Measurements from ENCODE around the gene NVL.
A peak's percentile ranks its signal among the peaks of the same experiment; 100 is the strongest.

The NVL gene

DNA sequence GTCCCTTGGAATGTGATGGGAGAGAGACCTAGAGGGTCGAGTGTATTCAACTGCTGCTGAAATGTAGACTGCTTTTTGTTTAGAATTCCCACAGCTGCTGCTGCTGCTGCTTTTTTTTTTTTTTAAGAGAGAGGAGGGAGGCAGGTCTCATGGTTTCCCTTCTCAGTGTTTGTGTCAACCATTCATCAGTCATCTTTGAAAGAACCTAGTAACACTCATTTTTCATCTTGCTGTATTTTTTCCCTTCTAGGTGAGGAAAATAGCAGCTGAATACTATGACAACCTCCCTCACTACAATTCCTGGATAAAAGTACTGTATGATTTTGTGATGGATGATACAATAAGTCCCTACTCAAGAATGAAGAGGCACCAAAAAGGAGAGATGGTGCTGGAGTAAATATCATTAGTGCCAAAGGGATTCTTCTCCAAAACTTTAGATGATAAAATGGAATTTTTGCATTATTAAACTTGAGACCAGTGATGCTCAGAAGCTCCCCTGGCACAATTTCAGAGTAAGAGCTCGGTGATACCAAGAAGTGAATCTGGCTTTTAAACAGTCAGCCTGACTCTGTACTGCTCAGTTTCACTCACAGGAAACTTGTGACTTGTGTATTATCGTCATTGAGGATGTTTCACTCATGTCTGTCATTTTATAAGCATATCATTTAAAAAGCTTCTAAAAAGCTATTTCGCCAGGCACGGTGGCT is 137.7 kb downstream of the NVL start:
- no peak for DNase-seq

- no peak for DNase-seq
Observed at GRCh38 chr1:224189561-224189960, 140.4 kb downstream of the NVL start.

GRCh38 chr1:224188286-224188685 is 141.7 kb downstream of the NVL start:
- no peak for DNase-seq

GRCh38 chr1:224185208-224185607 is 144.8 kb downstream of the NVL start:
- DNase-seq: no peak

DNA sequence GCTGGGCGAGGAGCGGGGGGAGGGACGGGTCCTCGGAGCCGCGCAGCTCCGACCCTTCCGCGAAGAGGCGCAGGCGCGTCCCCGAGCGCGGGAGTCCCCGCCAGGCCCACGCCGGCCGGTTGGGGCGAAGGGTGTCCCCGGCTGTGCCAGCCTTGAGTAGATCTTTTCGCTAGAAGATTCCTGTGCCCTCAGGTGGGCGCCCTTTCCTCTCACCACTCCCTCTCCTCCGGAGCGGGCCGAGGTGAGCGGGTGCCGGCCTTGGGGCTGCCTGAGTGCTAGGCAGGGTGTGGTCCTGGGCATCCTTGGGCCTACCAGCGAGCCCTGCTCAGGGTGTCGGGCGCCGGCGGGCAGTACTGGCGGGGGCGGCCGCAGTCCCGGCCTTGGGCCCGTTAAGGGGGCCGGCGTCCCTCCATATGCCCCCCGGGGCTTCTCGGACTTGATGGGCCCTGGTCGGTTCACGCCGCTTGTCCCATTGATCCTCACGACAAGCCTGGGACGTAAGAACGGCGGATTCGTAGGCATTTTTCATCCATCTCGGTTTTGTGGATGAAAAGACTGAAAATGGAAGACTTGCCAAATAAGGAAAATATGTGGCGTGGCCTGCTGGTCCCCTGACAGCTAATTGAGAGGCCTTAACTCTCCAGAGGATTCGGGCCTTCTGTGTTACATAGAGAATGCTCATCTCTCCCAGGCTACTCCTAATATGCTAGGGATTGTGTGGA is 146.2 kb downstream of the NVL start:
- DNase-seq: peak; percentile 16

GRCh38 chr1:224182866-224183590 is 146.9 kb downstream of the NVL start, which contains the start of gene DEGS1:
Gene DEGS1, plus strand, starts transcription at chr1:224183240. Its CDS starts 97 bp downstream, at chr1:224183337.
- peak; percentile 68 for DNase-seq

DNA sequence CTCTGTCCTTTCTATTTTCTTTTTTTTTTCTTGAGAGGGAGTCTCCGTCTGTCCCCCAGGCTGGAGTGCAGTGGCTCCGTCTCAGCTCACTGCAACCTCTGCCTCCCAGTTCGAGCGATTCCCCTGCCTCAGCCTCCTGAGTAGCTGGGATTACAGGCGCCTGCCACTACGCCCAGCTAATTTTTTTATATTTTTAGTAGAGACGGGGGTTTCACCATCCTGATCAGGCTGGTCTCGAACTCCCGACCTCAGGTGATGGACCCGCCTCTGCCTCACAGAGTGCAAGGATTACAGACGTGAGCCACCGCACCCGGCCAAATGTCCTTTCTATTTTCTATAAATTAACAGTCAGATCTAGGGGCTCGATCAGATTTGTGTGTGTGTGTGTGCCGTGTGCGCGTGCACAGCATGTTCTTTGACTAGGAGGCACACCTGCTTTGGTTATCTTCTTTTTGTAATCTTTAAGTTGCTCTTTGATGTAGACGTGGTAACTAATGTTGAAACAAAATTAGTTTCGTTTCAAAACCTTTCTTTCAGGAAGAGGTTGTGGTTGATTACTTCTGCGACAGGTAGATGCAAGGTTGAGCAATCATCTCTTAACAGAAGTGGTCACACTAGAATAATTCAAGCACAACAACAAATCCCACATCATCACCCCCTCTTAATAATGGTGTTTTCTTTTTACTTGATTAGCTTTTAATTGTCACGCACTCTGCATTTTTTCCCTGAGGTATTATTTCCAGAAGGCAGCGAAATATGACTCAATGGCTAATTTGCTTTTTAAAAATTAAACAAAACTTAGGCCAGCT is 147.7 kb downstream of the NVL start:
- no peak for DNase-seq

DNA sequence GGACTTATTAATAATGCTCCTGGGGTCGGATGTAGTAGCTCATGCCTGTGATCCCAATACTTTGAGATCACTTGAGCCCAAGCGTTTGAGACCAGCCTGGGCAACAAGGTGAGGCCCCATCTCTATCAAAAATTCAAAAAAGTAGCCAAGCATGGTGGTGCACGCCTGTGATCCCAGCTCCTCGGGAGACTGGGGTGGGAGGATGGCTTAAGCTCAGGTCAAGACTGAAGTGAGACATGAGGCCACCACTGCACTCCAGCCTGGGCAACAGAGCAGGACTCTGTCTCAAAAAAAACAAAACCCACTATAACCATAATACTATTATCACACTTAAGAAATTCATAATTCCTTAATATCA is 148.5 kb downstream of the NVL start:
- no peak for DNase-seq

GRCh38 chr1:224180783-224181452 is 149.1 kb downstream of the NVL start:
- no peak for DNase-seq

GRCh38 chr1:224178894-224179293 is 151.1 kb downstream of the NVL start:
- no peak for DNase-seq

DNA sequence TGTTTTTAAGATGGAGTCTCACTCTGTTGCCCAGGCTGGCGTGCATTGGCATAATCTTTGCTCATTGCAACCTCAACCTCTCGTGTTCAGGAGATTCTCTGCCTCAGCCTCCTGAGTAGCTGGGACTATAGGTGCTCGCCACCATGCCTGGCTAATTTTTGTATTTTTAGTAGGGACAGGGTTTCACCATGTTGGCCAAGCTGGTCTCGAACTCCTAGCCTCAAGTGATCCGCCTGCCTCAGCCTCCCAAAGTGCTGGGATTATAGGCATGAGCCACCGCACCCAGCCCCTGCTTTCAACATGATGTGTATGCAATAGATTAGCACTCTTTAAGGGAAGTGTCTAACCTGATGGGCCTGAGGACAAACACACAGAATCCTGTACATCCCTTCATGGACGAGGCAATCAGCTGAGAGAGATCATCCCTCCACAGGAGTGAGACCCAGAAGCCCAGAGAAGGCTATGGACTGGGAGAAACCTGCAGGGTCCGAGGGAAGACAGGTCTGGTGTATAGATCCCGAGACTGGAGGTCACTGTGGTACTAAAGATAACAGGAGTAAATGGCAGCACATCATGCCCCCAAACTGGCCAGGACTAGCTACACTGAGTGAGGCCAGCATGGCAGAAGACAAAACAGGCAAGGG is 152.5 kb downstream of the NVL start:
- no peak for DNase-seq

All from GF-D8 (cell line).